ENCODE data around the gene PSD2.

PSD2 gene

DNA sequence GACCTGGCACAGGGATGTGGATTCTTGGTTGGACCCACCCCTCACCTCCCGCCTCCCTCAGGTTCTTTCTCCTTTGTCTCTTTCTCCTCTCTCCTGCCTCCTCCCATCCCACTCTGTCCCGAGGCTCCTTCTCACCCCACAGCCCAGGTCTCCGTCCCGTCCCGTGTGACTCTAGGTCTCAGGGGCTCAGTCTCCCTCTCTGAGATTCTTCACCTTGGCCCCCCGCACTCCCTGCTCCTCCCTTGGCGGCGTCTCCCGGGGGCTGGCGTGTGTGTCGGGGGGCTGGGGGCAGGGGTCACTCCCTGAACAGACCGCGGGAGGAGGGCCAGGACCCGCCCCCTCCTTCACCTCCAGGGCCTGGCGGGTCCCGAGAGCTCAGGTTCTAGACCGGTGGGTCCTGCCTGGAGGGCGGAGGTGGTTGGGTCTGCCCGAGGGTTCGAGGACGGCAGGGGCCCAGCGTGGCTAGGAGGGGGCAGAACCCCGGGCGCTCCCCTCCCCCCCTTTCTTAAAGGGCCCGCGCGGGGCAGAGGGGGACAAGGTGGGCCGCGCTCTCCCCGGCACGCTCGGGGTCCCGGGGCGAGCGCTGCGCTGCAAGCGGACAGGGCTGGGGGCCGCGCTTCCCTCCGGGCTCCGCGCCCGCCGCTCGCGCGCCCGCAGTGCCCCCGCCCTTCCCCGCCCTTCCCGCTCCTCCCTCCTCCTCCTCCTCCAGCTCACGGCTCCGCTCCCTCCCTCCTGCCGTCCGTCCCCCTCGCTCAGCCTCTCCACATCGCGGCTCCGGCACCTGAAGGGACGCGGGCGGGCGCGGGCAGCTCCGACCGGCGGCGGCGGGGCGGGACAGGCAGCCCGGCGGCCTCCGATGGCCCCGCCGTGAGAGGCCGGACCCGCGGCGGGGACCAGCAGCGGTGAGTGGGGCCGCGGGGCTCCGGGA is at the start of gene PSD2:
TSS of gene PSD2 (plus strand) at position 735 of the 928 bp plus-strand sequence. CDS start 13,633 bp downstream, outside the sequence.
- DNase-seq (ENCODE audit: insufficient read length, low spot score) (peak; percentile 68), FAIRE-seq (no peak)
- no peak for TF ChIP-seq POLR2A (IDR thresholded peaks at IDR 0.05; ENCODE audit: low read depth, low read length)

DNA sequence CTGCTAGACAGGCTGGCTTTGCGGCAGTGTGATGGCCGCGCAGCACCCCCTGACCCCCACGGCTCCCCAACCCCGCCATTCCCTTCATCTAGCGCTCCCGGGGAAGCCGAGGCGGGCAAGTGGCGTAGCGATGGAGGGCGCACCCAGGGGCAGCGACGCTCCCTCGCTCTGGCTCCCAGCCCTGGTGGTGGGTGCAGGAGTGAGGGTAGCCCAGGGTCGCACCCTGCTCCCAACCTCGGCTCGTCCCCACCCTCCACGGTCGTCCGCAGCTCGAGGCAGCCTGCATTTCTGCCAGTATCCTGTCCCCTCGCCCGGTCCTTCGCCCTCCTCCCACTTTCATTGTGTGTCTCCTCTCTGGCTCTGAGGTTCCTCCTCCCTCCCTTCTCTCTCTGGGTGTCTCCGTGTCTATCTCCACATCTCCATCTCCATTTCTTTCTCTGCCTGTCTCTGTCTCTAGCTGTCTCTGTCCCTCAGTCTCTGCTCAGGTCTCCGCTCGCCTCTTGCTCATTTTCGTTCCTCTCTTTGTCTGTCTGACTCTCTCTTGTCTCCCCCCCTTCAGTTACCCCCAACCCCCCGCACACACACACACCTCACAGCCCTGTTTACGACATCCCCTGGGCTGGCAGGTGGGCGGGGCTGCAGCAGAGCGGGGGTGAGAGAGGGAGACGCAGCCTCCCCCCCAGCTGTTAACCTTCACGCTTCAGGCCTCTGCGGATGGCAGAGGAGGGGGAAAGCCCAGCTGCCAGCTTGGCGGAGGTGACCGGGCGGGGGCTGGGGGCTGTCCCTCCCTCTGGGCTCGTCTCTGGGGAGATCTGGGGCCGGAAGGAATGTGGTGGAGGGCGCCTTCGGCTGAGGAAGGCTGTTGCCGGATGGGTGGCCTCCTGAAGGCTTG is 48.7 kb upstream of the PSD2 start:
- FAIRE-seq, result no peak
- no peak for DNase-seq (ENCODE audit: insufficient read length, low spot score)
- 0 out of 2 replicates have a peak, but pooled peaks have one; percentile 4 for TF ChIP-seq POLR2A (IDR thresholded peaks at IDR 0.05; ENCODE audit: low read depth, low read length)

DNA sequence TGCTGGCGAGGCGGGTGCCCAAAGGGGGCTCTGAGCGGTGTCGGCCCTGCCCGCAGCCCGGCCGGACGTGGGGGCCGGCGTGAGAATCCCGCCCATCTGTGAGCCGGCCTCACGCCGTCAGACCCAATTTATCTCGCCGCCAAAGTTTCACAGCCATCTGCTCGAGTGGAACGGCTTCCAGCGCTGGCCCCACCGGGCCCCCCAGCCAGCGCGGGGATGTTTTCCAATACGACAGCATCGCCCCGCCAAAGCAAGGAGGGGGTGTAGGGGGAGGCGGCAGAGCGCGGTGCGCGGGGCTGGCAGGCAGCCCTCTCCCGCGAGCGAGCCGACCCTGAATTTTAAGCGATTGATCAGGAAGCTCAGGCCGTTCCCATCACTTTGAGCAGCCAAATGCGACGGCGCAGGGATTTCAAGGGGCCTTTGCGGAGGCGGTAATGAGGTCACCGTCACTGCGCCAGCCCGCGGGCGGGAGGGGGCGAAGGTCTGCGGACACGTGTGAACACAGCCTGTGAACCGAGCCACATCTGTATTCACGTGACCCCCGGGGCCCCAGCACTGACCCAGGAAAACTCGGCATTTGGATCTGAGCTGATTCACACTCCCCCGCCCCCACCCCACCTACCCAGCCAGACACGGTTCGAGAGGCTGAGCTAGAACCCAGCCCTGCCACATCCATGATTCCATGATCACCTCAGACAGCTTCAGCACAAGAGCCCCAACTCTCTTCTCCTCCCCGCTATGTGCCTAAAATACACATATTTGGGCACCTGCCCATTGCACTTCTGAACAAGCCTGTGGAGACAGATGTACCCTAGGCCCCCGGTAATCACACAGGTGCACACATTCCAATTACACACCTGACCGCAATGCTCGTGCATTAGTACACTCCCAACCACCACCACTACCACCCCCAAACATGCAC is 47.8 kb upstream of the PSD2 start:
- DNase-seq (ENCODE audit: insufficient read length, low spot score), result no peak
- FAIRE-seq, result no peak
- TF ChIP-seq POLR2A (IDR thresholded peaks at IDR 0.05; ENCODE audit: low read depth, low read length), result no peak

DNA sequence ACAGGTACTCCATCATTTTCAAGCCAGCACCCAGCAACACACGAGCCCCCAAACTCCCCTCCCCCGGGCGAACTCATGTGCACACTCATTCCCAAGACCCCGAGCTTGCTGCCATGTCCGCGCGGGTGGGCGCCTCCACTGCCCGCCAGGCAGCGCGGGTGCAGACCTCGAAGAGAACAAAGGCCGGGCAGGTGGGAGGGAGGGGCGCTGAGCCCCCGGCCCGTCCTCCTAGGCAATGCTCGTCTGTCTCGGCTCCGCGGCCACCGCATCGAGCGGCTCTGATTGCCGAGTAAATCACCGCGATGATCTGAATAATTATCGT is 47.1 kb upstream of the PSD2 start:
- DNase-seq (ENCODE audit: insufficient read length, low spot score) (no peak), FAIRE-seq (no peak)
- TF ChIP-seq POLR2A (IDR thresholded peaks at IDR 0.05; ENCODE audit: low read depth, low read length), result no peak

DNA sequence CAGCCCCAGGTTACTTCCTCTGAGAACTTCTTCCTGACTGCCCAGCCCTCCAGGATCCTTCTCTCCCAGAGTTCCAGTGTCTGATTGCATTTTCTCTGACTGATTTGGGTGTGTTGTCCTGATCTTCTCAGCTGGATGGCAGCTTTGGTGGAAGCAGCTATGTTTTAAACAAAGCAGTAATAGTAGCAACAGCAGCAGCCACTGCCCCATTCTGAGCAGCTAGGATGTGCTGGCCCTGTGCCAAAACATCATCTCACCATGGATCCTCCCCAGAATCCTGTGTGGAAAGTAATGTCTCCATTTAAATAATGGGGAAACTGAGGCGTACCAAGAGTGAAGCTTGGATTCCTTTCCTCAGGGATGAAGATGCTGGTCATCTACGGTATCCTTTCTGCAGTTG is 46.4 kb upstream of the PSD2 start:
- DNase-seq (ENCODE audit: insufficient read length, low spot score) (no peak), FAIRE-seq (no peak)
- TF ChIP-seq POLR2A (IDR thresholded peaks at IDR 0.05; ENCODE audit: low read depth, low read length), result no peak

DNA sequence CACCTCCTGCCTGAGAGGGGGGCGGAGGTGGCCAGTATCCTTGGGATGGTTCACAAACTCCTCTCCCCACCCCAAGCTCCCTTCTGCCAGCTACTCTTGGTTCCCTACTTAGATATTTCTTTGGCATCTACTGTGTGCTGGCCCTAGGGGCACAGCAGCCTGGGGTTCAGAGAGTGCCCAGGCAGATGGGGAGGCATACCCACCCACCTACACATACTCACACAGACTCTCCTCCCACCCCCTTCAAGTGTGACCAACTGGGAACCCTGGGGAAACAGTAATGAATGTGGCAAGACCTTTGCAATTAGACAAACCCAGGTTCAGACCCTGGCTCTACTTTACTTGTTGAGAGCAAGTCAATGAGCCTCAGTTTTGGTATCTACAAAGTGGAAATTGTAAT is 44.4 kb upstream of the PSD2 start:
- TF ChIP-seq POLR2A (IDR thresholded peaks at IDR 0.05; ENCODE audit: low read depth, low read length), result no peak
- FAIRE-seq (no peak), DNase-seq (ENCODE audit: insufficient read length, low spot score) (no peak)

DNA sequence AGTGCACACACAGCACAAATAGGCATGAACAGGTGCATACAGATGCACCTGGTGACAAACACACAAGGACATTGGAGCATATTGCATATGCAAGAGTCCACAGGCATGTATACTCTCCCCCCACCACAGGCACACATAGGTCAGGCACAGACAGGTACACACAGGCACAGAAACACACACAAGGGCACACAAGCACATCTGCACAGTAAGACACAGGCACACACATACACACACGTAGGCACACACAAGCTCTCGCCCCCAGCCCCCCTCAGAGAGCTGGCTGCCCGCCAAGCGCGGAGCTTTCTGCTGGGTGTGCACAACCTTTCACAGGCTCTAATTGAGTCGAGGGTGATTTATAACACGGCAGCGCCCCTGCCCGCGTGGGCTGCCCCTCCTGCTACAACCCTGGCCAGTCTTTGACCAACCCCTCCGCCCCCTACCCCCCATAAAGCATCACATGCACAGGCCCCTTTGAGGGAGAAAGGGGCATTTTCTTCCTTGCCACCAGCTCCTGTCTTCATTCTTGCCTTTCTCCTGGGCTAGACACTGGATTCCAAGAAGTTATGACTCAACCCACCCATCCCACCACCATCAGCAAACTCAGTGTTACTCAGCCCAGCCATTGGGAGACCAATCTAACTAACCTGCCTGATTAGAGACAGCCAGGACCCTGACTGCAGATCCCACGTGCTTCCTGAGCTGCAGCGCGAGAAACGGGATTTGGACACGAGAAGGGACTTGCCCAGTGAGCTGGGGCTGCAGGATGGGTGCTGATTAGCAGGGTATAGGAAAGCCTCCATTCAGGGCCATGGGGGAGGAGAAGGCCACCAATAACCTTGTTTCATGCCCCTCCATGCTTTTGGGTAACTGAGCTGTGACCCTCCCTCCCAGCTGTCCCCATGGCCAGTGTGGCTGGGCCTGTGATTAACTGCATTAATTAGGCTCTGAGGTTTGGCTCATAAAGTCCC is 42.8 kb upstream of the PSD2 start:
- no peak for FAIRE-seq
- peak; percentile 85 for DNase-seq (ENCODE audit: insufficient read length, low spot score)
- no peak for TF ChIP-seq POLR2A (IDR thresholded peaks at IDR 0.05; ENCODE audit: low read depth, low read length)

DNA sequence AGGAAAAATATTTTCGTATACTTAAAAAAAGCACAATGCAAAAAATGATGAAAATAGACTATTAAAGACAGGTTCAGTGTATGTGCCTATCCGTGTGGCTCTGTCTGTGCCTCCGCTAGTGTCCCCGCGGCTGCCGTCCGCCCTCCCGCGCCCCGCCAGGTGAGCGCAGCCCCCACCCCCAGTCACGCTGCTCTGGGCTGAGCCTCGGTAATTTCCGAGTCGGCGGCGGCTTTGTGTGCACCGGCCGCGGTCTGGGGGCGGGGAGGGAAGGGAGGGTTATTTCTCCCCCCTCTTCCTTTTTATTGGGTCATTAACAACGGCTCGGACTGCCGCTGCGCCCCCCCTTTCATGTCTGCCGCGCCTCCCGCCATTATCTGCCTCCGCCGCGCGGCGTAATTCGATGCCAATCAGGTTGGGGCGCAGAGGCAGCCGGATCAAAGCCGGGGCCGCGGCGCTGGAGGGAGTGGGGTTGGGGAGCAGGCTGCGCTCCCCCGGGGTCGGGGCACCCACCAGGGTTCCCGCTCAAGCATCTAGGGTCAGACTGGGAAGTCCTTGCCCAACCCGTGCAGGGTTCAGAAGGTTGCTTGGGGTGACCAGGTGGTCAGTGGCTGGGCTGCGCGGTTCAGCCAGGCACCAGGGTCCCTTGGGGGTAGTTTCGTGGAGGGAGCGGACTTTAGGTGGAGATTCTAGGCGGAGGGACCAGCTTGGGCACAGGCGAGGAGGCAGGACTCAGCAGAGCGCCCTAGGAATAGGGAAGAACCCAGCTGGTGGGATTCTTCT is 39.5 kb upstream of the PSD2 start:
- FAIRE-seq (no peak), DNase-seq (ENCODE audit: insufficient read length, low spot score) (no peak)

DNA sequence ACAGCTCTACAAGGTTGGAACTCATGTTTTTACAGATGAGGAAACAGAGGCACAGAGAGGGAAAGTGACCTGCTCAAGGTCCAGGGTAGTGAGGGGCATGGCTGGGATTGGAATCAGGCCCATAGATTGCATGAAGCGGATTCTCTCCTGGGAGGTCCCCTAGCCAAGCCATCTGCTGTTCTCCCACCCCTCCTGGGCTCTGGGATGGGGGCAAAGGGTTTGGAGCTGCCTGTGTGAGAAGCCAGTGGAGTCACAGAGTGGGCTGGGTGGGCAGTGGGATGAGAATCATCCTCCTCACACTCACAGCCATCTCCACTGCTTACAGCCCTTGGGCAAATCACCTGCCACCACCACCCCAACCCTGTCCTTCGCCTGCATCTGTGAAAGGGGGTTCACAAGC is 38.6 kb upstream of the PSD2 start:
- DNase-seq (ENCODE audit: insufficient read length, low spot score) (no peak), FAIRE-seq (no peak)
- no peak for TF ChIP-seq POLR2A (IDR thresholded peaks at IDR 0.05; ENCODE audit: low read depth, low read length)

More for the DNA sequence above, 39.5 kb upstream of the PSD2 start:
- no peak for TF ChIP-seq POLR2A (IDR thresholded peaks at IDR 0.05; ENCODE audit: low read depth, low read length)

DNA sequence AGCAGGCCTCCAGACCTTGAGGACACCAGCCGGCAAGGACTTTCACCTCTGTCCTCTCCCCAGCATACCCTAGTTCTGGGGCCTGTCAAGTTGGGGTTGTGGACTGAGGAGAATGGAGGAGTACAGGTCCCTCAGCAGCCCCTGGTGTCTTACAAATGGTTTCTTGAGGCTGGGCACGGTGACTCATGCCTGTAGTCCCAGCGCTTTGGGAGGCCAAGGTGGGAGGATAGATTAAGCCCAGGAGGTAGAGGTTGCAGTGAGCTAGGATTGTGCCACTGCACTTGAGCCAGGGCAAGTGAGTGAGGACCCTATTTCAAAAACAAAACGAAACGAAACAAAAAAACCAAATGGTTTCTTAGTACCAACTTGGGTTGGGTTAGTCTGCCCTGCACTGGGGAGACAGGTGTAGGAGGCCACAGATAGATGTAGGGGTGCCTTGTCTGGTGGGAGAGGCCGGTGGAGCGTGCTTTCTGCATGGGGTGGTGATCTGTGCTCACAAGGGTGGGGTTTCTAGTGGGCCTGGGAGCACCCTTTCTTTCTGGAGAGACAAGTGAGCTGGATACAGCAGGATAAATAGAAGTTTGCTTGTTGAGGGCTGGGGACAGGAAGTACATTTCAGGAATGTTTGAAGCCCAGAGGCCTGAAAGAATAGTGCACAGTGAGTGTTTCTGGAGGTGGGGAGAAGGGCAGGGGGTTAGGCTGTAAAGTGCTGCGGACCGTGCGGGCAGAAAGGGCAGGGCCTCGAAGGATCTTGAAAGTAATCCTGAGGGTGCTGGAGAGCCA is 37.7 kb upstream of the PSD2 start:
- no peak for TF ChIP-seq POLR2A (IDR thresholded peaks at IDR 0.05; ENCODE audit: low read depth, low read length)
- DNase-seq (ENCODE audit: insufficient read length, low spot score) (no peak), FAIRE-seq (no peak)

DNA sequence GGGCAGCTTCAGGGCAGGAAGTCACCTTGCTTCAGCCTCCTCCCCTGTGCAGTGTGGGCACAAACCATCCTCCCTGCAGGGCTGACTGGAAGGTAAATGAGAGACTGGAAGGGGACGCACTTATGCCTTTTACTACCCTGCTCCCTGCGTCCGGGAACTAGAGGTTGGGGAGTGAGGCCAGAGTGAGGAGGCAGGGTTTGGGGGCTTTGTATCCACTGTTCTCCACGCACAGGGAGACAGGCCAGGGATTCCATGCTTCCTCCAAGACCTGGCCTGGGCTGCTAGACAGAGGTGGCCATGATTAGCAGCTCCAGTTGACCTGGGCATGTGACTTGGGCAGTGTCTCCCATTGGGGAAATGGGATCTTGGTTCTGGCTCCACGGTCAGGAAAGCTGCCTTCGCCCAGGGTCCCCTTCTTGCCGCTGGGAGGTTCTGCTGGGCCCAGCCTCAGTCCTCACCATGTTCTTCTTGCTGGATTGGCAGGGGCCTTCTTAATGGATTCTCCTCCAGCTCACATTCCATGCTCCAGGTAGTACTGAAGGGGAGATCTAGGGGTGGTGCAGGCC is 37.0 kb upstream of the PSD2 start:
- DNase-seq (ENCODE audit: insufficient read length, low spot score) (no peak), FAIRE-seq (no peak)
- TF ChIP-seq POLR2A (IDR thresholded peaks at IDR 0.05; ENCODE audit: low read depth, low read length), result no peak

Data from H54 (cell line).